Measurements from ENCODE around the gene TAS2R38.

GRCh38 chr7:142017451-142017850, 43.9 kb upstream of the TAS2R38 start:
- TF ChIP-seq, protein P1, sequence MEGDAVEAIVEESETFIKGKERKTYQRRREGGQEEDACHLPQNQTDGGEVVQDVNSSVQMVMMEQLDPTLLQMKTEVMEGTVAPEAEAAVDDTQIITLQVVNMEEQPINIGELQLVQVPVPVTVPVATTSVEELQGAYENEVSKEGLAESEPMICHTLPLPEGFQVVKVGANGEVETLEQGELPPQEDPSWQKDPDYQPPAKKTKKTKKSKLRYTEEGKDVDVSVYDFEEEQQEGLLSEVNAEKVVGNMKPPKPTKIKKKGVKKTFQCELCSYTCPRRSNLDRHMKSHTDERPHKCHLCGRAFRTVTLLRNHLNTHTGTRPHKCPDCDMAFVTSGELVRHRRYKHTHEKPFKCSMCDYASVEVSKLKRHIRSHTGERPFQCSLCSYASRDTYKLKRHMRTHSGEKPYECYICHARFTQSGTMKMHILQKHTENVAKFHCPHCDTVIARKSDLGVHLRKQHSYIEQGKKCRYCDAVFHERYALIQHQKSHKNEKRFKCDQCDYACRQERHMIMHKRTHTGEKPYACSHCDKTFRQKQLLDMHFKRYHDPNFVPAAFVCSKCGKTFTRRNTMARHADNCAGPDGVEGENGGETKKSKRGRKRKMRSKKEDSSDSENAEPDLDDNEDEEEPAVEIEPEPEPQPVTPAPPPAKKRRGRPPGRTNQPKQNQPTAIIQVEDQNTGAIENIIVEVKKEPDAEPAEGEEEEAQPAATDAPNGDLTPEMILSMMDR (IDR thresholded peaks at IDR 0.05) = no peak
- no peak for TF ChIP-seq EP300 (IDR thresholded peaks at IDR 0.05)
